A673 (cell line): ENCODE data around the gene RAP1GAP2. TPM values are rescaled to one million over a fixed set of nuclear protein-coding genes. Genes with fewer than 3 reads are reported as not detected.
A peak's percentile ranks its signal among the peaks of the same experiment; 100 is the strongest.

Source experiments
- BruUV-seq: library from RNA; stranded (reverse); fragments of 400-500 nt; replicated peaks from 2 replicates; lab custom pipeline; 2021; lab: Mats Ljungman, UMichigan
- CTCF ChIA-PET: fragments of 300-600 bp; sonication (Branson Sonifier 250); formaldehyde crosslinking; loops from one replicate; lab custom pipeline; 2022; ENCODE audit warnings: antibody characterized with exemption; lab: Charles Lee
- POLR2A ChIA-PET: fragments of 300-600 bp; sonication (Branson Sonifier 250); formaldehyde crosslinking; loops from one replicate; lab custom pipeline; 2022; ENCODE audit warnings: antibody characterized with exemption; ENCODE audit not compliant: low non-redundant PET; lab: Charles Lee
- DNase-seq: peaks from one replicate; pipeline ENCODE4 v3.0.0-alpha.2; 2015; ENCODE audit warnings: low spot score
- H3K27ac ChIP-seq: fragments of 200-600 bp; sonication (generic); 2 replicates; pipeline ENCODE4 v1.5.1; 2016; ENCODE audit warnings: mixed run types, low read depth, mild to moderate bottlenecking, mixed read lengths, antibody characterized with exemption, low read length; ENCODE audit not compliant: poor library complexity, severe bottlenecking
- H3K27me3 ChIP-seq: fragments of 200-600 bp; sonication (generic); replicated peaks from 2 replicates; pipeline ENCODE4 v1.6.1; 2017; ENCODE audit warnings: mixed run types, low read depth, mild to moderate bottlenecking, mixed read lengths, antibody characterized with exemption, low read length; ENCODE audit not compliant: insufficient read depth, poor library complexity
- H3K36me3 ChIP-seq: fragments of 200-600 bp; sonication (generic); 2 replicates; pipeline ENCODE4 v1.6.1; 2016; ENCODE audit warnings: mixed run types, mild to moderate bottlenecking, mixed read lengths, antibody characterized with exemption, low read length; ENCODE audit not compliant: insufficient read depth, poor library complexity, severe bottlenecking
- H3K4me1 ChIP-seq: fragments of 200-600 bp; sonication (generic); 2 replicates; pipeline ENCODE4 v1.6.1; 2017; ENCODE audit warnings: mixed run types, mild to moderate bottlenecking, mixed read lengths, antibody characterized with exemption, low read length; ENCODE audit not compliant: insufficient read depth, poor library complexity, severe bottlenecking
- H3K4me3 ChIP-seq: fragments of 200-600 bp; sonication (generic); 2 replicates; pipeline ENCODE4 v1.5.1; 2016; ENCODE audit warnings: low read depth, mixed run types, mild to moderate bottlenecking, mixed read lengths, low read length; ENCODE audit not compliant: poor library complexity, severe bottlenecking
- H3K9me3 ChIP-seq: fragments of 200-600 bp; sonication (generic); 2 replicates; pipeline ENCODE4 v1.6.1; 2016; ENCODE audit warnings: mixed run types, low read depth, mild to moderate bottlenecking, mixed read lengths, antibody characterized with exemption, low read length; ENCODE audit not compliant: poor library complexity, severe bottlenecking
- EZH2 ChIP-seq: fragments of 200-600 bp; sonication (generic); IDR thresholded peaks from 2 replicates; pipeline ENCODE4 v1.6.1; 2017; ENCODE audit warnings: borderline replicate concordance, low read depth, mild to moderate bottlenecking, mixed read lengths, antibody characterized with exemption, low read length; ENCODE audit not compliant: poor library complexity, severe bottlenecking
- intact Hi-C: fragments of 100-400 bp; cut with micrococcal nuclease; formaldehyde crosslinking; loops from one replicate; pipeline ENCODE4 v1.10.0; 2022; ENCODE audit not compliant: unreplicated experiment
- total RNA-seq: library from RNA; stranded (reverse); gene quantifications from 2 replicates; pipeline ENCODE4 v1.2.3, GENCODE V29; 2021
- TF ChIP-seq, protein P1 (sequence below): fragments of 300-800, 200-600 bp; sonication (generic); conservative IDR thresholded peaks from 2 replicates; pipeline ENCODE4 v1.5.1; 2017; ENCODE audit warnings: low read depth, mild to moderate bottlenecking, antibody characterized with exemption, low read length, moderate library complexity, mixed read lengths

RAP1GAP2 gene
- total RNA-seq, 1 experiment from 2014 or later = 0.06 TPM

- Histone ChIP-seq H3K36me3 (no peaks in the 10 kb centered on the region), H3K9me3 (no peaks in the 10 kb centered on the region), H3K4me3 (no peak overlapping the region), H3K27ac (no peak overlapping the region), H3K4me1 (no peaks in the 10 kb centered on the region), H3K27me3 (no peaks in the 10 kb centered on the region)
- BruUV-seq = no TSS peak
- CTCF ChIA-PET = no interaction called here
- intact Hi-C loops = no loop called here
- DNase-seq = no peak
- TF ChIP-seq, protein P1, sequence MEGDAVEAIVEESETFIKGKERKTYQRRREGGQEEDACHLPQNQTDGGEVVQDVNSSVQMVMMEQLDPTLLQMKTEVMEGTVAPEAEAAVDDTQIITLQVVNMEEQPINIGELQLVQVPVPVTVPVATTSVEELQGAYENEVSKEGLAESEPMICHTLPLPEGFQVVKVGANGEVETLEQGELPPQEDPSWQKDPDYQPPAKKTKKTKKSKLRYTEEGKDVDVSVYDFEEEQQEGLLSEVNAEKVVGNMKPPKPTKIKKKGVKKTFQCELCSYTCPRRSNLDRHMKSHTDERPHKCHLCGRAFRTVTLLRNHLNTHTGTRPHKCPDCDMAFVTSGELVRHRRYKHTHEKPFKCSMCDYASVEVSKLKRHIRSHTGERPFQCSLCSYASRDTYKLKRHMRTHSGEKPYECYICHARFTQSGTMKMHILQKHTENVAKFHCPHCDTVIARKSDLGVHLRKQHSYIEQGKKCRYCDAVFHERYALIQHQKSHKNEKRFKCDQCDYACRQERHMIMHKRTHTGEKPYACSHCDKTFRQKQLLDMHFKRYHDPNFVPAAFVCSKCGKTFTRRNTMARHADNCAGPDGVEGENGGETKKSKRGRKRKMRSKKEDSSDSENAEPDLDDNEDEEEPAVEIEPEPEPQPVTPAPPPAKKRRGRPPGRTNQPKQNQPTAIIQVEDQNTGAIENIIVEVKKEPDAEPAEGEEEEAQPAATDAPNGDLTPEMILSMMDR = no peak
- TF ChIP-seq EZH2 = no peak
- POLR2A ChIA-PET = no interaction called here
Observed at GRCh38 chr17:2822358-2822757, 26.1 kb downstream of the RAP1GAP2 start.

DNA sequence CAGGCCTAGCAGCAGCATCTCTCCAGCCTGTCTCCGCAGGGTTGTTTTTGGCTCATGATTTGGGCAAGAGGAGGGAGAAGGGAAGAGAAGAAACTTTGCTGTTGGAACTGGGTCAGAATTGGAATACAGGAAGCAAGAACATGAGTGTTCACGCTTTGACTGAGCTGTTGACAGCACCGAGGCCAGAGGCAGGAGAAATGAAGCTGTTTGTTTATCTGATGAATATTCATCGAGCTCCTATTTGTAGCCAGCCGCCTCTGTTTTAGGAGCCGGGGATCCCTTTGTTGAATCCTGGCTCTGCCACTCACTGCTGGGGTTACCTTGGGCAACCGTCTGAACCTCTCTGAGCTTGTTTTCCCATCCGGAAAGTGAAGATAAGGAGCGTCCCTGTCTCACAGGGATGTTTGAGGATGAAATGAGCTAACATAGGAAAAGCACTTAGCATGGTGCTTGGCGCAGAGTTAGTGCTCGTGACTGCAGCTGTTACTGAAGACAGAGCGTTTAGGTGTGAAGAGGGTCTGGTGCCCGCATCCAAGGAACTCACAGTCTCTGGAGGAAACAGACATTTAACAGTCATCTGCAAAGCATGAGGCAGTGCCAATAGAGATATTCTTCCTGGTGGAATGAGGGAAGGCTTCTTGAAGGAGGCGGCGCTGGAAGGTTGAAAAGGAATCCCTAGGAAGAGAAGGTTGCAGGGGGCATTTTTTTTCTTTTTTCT is 29.2 kb downstream of the RAP1GAP2 start:
- intact Hi-C loops = no loop called here

DNA sequence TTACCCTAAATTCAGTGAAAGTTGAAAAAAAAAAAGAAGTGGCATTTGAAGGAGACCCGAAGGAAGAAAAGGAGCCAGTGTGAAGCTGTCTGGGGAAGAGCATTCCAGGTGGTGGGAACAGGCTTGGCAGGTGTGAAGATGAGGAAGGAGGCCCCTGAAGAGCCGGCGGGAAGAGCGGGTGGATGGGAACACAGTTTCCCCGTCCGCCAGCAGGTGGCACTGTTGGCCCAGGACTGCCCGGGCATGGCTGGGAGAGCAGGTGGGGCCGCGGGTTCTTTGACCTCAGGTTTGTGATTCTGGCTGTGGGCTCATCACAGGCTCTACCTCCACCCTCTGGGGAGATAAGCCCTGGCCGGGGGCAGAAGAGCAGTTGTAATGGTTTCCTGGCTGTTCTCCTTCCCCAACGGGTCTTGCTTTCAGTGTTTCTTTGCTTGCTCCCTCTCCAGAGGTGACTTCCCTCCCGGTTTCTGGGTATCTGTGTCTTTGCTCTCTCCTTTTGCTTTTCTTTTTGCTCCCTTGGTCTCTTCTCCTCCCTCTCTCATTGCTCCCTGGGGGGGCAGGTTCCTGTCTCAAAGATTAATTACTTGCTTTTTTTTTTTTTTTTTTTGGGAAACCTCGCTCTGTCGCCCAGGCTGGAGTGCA is 32.3 kb downstream of the RAP1GAP2 start:
- no peaks in the 10 kb centered on the region for H3K4me1 ChIP-seq
- ChIA-PET CTCF (interaction anchor here (0.6 to 1.0 kb wide), 3 partner anchors 137 to 211 kb away, joined by 3 to 12 read pairs (median 3); no protein-coding TSS in a partner anchor), POLR2A (no interaction called here)
- no peak for TF ChIP-seq EZH2
- TF ChIP-seq, protein P1 = peak; percentile 87
- intact Hi-C loops = loop anchor here (1.0 kb wide), 1 partner anchor 185 kb away; no protein-coding TSS in a partner anchor
- no peaks in the 10 kb centered on the region for H3K27me3 ChIP-seq
- no TSS peak for BruUV-seq
- H3K36me3 ChIP-seq = no peaks in the 10 kb centered on the region
- no peaks in the 10 kb centered on the region for H3K9me3 ChIP-seq
- H3K27ac ChIP-seq = no peak overlapping the region
- DNase-seq = peak; percentile 63
- H3K4me3 ChIP-seq = no peak overlapping the region

More for the DNA sequence above, 29.2 kb downstream of the RAP1GAP2 start:
- Histone ChIP-seq H3K9me3 (no peaks in the 10 kb centered on the region), H3K27me3 (no peaks in the 10 kb centered on the region), H3K4me3 (no peak overlapping the region), H3K4me1 (no peaks in the 10 kb centered on the region), H3K36me3 (no peaks in the 10 kb centered on the region), H3K27ac (no peak overlapping the region)
- CTCF ChIA-PET = interaction anchor here (0.6 to 0.7 kb wide), 2 partner anchors 26 to 38 kb away, joined by 4 to 13 read pairs; no protein-coding TSS in a partner anchor
- BruUV-seq = no TSS peak
- no peak for TF ChIP-seq EZH2
- TF ChIP-seq, protein P1 = no peak
- POLR2A ChIA-PET = no interaction called here
- no peak for DNase-seq
